Hematopoietic multipotent progenitor cell (in vitro differentiated cells): ENCODE measurements around the gene ERICH6. TPM values are rescaled to one million over a fixed set of nuclear protein-coding genes. Genes with fewer than 3 reads are reported as not detected.
"Not testable (repeated sequence)": the region's sequence is repeated elsewhere in the genome, so short reads cannot be mapped to it uniquely, and the experiment has no call there.

Experiments
- DNase-seq, 3 donors: peaks; one replicate each; pipeline ENCODE4 v3.0.0-alpha.2; 2011 to 2015; ENCODE audit warnings: low read depth in 2 of 3, low spot score in 2 of 3
- total RNA-seq: library from RNA; depleted of rRNA; stranded (reverse); fragments of >200 nt; gene quantifications from one replicate; pipeline ENCODE4 v1.2.3, GENCODE V29; 2012

Gene ERICH6
- total RNA-seq, 1 donor = not detected

DNA sequence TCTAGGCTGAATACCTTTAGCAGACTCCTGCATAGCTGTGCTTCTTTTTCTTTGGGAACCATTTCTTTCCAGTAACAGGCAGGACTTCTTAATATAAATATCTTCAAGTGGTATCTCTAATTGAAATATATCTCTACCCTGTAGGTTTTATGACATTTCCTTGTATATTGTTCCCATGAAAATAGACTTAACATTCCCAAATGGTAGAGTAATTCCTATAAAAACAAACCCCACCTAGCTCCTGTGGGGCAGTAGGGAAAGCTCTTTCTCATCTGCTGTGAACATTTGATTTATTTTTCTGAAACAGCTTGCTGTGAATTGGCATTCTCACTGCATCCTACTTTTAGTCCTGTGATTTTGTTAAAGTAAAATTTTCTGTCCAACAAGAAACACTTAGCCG lies 79.8 kb downstream of the ERICH6 start:
- DNase-seq = no peak

GRCh38 chr3:150622955-150623354 lies 80.8 kb downstream of the ERICH6 start:
- DNase-seq = not testable (repeated sequence)

- no peak for DNase-seq
Observed at GRCh38 chr3:150620002-150620689, 83.6 kb downstream of the ERICH6 start.

GRCh38 chr3:150613709-150614480 lies 89.8 kb downstream of the ERICH6 start:
- no peak for DNase-seq

DNA sequence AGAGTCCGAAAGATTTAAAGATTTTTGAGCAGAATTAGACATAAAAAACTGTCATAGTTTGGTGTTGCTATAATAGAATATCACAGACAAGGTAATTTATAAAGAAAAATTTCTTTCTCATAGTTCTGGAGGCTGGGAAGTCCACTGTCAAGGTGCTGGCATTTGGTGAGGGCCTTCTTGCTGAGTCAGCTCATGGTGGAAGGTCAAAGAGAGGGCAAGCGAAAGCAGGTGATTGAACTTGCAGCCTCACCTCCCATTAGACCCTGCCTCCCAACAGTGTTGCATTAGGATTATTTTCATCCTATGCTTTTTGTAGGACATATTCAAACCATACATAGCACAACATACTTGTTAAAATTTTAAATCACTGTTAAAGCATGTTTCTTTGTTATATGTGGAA lies 90.7 kb downstream of the ERICH6 start:
- no peak for DNase-seq

GRCh38 chr3:150612494-150612893 lies 91.2 kb downstream of the ERICH6 start:
- no peak for DNase-seq

- DNase-seq = no peak
Observed at GRCh38 chr3:150611666-150612065, 92.1 kb downstream of the ERICH6 start.

- no peak for DNase-seq
Observed at GRCh38 chr3:150610785-150611184, 92.9 kb downstream of the ERICH6 start.

- peak in 1 of 3 donors; percentile 9 for DNase-seq
Observed at GRCh38 chr3:150609988-150610387, 93.7 kb downstream of the ERICH6 start.

Other genes with a start within 250 kb of the ERICH6 start
- 275 TPM for gene SERP1, start 157.4 kb downstream of the ERICH6 start, total RNA-seq
- gene EIF2A, start 157.1 kb downstream of the ERICH6 start, total RNA-seq = 118 TPM
- 117 TPM for gene SELENOT, start 100.6 kb downstream of the ERICH6 start, total RNA-seq
- 151 TPM for gene SIAH2, start 59.2 kb upstream of the ERICH6 start, total RNA-seq
- gene MINDY4B, start 201.5 kb upstream of the ERICH6 start, total RNA-seq = not detected